Duodenal mucosa (tissue), 2 donors: ENCODE results near the gene OBSCN.
"Not testable (repeated sequence)": the region's sequence is repeated elsewhere in the genome, so short reads cannot be mapped to it uniquely, and the experiment has no call there.

Source experiments
- H3K27ac ChIP-seq: one replicate; pipeline ENCODE4 v1.7.0; 2013; ENCODE audit warnings: low read depth, low read length
- H3K27me3 ChIP-seq, 2 donors: one replicate each; pipeline ENCODE4 v1.7.0; 2013; ENCODE audit warnings: low read length in 2 of 2, control low read depth in 1 of 2; ENCODE audit not compliant: insufficient read depth in 2 of 2, control insufficient read depth in 1 of 2
- H3K36me3 ChIP-seq, 2 donors: one replicate each; pipeline ENCODE4 v1.7.0; 2013; ENCODE audit warnings: low read length in 2 of 2, control low read depth in 1 of 2; ENCODE audit not compliant: insufficient read depth in 2 of 2, control insufficient read depth in 1 of 2
- H3K4me1 ChIP-seq, 2 donors: one replicate each; pipeline ENCODE4 v1.7.0; 2013; ENCODE audit warnings: low read length in 2 of 2, control low read depth in 1 of 2; ENCODE audit not compliant: insufficient read depth in 2 of 2, control insufficient read depth in 1 of 2
- H3K4me3 ChIP-seq, 2 donors: one replicate each; pipeline ENCODE4 v1.7.0; 2013; ENCODE audit warnings: low read length in 2 of 2, low read depth in 1 of 2
- H3K9ac ChIP-seq, 2 donors: one replicate each; pipeline ENCODE4 v1.7.0; 2013; ENCODE audit warnings: low read length in 2 of 2, low read depth in 1 of 2
- H3K9me3 ChIP-seq, 2 donors: one replicate each; pipeline ENCODE4 v1.7.0; 2013; ENCODE audit warnings: low read length in 2 of 2, control low read depth in 1 of 2; ENCODE audit not compliant: control insufficient read depth in 1 of 2

OBSCN gene

GRCh38 chr1:228221097-228221496 lies 13.3 kb downstream of the OBSCN start:
- not testable (repeated sequence) for H3K9me3 ChIP-seq, H3K27ac ChIP-seq, H3K4me1 ChIP-seq, H3K9ac ChIP-seq, H3K27me3 ChIP-seq, H3K4me3 ChIP-seq
- peaks cover 0 to 14% of the 10 kb centered on the region in 2 donors for H3K36me3 ChIP-seq

DNA sequence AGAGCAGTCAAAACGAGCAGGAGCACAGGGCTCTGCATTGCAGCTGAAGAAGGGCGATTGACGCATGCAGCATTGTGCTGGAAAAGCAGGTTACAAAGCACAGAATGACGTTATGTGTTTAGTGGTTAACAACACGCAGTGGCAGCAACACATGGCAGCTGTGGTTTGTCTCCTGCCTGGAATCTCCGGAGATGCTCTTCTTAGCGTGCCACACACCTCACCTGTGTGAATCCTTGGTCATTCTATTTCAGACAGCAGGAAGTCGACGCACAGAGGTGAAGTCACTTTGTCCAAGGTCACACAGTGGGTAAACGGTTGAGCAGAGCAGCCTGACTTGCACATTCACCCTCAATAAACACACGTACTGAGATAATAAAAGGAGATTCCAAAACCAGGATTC lies 14.7 kb downstream of the OBSCN start:
- Histone ChIP-seq H3K9ac (no peak overlapping the region), H3K36me3 (peaks cover 0 to 14% of the 10 kb centered on the region in 2 donors), H3K4me1 (peaks cover 6 to 8% of the 10 kb centered on the region in 2 donors), H3K27ac (no peak overlapping the region), H3K4me3 (no peak overlapping the region), H3K27me3 (no peaks in the 10 kb centered on the region), H3K9me3 (peaks cover 0 to 7% of the 10 kb centered on the region in 2 donors)

DNA sequence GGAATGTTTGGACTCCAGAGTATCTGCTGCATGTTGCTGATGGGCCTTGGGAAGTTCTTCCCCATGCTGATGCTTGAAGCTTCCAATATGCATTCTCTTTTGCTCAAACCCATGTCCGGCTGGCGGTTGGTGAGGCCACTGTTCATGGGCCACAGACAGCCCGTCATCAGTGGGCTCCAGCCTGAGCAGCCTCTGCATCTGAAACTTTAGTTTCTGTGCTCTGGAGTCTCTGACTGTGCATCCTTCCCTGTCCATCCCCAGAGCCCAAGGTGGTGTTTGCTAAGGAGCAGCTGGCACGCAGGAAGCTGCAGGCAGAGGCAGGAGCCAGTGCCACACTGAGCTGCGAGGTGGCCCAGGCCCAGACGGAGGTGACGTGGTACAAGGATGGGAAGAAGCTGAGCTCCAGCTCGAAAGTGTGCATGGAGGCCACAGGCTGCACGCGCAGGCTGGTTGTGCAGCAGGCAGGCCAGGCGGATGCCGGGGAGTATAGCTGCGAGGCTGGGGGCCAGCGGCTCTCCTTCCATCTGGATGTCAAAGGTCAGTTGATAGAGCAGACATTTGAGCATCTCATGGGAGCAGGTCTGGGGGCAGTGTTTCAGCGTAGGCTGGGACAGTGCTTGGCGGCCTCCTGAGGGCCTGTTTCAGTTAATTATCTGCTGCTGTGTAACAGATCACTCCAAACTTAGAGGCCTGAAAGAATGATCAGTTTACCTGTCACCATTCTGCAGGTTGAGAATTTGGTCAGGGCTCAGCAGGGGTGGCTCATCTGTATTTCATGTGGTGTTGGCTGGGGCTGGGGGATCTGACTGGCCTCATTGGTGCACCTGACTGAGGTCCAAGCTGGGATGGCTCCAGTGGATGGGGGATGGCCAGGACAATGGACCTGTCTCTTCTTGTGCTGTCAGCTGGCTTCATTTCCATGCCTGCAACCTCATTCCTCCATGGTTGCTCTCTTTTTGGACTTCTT lies 16.6 kb downstream of the OBSCN start:
- no peaks in the 10 kb centered on the region for H3K27me3 ChIP-seq
- no peak overlapping the region for H3K4me3 ChIP-seq
- H3K4me1 ChIP-seq = peaks cover 11 to 12% of the 10 kb centered on the region in 2 donors
- peaks cover 0 to 7% of the 10 kb centered on the region in 2 donors for H3K9me3 ChIP-seq
- peaks cover 0 to 14% of the 10 kb centered on the region in 2 donors for H3K36me3 ChIP-seq
- H3K9ac ChIP-seq = no peak overlapping the region
- no peak overlapping the region for H3K27ac ChIP-seq

- peaks cover 0 to 14% of the 10 kb centered on the region in 2 donors for H3K36me3 ChIP-seq
- H3K4me1 ChIP-seq = peaks cover 11 to 12% of the 10 kb centered on the region in 2 donors
- H3K27me3 ChIP-seq = no peaks in the 10 kb centered on the region
- no peak overlapping the region for H3K27ac ChIP-seq
- no peak overlapping the region for H3K9ac ChIP-seq
- H3K9me3 ChIP-seq = peaks cover 0 to 7% of the 10 kb centered on the region in 2 donors
- H3K4me3 ChIP-seq = no peak overlapping the region
These were observed 17.4 kb downstream of the OBSCN start for GRCh38 chr1:228225165-228225710.

GRCh38 chr1:228225740-228226139 lies 17.9 kb downstream of the OBSCN start:
- peaks cover 0 to 14% of the 10 kb centered on the region in 2 donors for H3K36me3 ChIP-seq
- H3K27me3 ChIP-seq = no peaks in the 10 kb centered on the region
- H3K9ac ChIP-seq = no peak overlapping the region
- peaks cover 11 to 12% of the 10 kb centered on the region in 2 donors for H3K4me1 ChIP-seq
- H3K9me3 ChIP-seq = peaks cover 0 to 7% of the 10 kb centered on the region in 2 donors
- H3K27ac ChIP-seq = no peak overlapping the region
- H3K4me3 ChIP-seq = no peak overlapping the region

DNA sequence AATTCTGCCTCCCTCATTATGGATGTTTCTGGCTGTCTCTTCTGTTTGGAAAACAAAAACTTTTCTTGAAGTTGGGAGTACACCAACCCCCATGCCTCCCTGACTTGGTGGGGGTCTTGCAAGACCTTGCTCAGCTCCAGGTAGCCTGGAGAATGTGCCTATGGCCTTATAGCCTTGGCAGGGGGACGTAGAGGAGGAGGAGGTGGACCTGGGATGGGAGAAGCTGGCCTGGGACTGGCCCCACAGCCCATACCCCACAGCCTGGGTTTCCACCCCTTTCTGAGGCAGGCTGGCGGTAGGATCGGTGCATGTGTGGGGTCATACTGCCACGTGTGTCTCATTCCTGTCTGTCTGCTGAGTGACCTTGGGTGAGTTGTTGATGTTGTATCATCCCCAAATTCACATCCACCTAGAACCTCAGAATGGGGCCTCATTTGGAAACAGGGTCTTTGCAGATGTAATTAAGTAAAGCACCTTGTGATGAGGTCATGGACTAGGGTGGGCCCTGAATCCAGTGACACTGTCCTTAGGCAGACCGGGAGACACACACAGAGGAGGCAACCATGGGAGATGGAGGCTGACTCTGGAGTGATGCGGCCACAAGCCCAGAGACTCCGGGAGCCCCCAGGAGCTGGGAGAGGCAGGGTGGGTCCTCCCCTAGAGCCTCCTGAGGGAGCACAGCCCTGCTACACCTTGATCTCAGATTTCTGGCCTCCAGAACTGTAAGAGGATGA lies 18.5 kb downstream of the OBSCN start:
- Histone ChIP-seq H3K4me3 (no peak overlapping the region), H3K36me3 (peaks cover 0 to 14% of the 10 kb centered on the region in 2 donors), H3K27me3 (no peaks in the 10 kb centered on the region), H3K9ac (no peak overlapping the region), H3K4me1 (peaks cover 11 to 12% of the 10 kb centered on the region in 2 donors), H3K9me3 (peaks cover 0 to 7% of the 10 kb centered on the region in 2 donors), H3K27ac (no peak overlapping the region)

- Histone ChIP-seq H3K36me3 (peaks cover 0 to 14% of the 10 kb centered on the region in 2 donors), H3K27ac (no peak overlapping the region), H3K9ac (no peak overlapping the region), H3K4me3 (peak overlapping the region in 1 of 2 donors; percentile 1), H3K9me3 (peaks cover 0 to 7% of the 10 kb centered on the region in 2 donors), H3K27me3 (no peaks in the 10 kb centered on the region), H3K4me1 (peaks cover 11 to 12% of the 10 kb centered on the region in 2 donors)
These were observed 19.3 kb downstream of the OBSCN start for GRCh38 chr1:228226956-228227791.

GRCh38 chr1:228228147-228228546 lies 20.3 kb downstream of the OBSCN start:
- H3K9me3 ChIP-seq, H3K4me3 ChIP-seq, H3K9ac ChIP-seq, H3K27me3 ChIP-seq: not testable (repeated sequence)
- H3K27ac ChIP-seq = peak overlapping the region; percentile 4
- peaks cover 0 to 14% of the 10 kb centered on the region in 2 donors for H3K36me3 ChIP-seq
- H3K4me1 ChIP-seq = peaks cover 11 to 12% of the 10 kb centered on the region in 2 donors

GRCh38 chr1:228228601-228229074 lies 20.8 kb downstream of the OBSCN start:
- H3K27me3 ChIP-seq = no peaks in the 10 kb centered on the region
- H3K9me3 ChIP-seq = peaks cover 0 to 7% of the 10 kb centered on the region in 2 donors
- no peak overlapping the region for H3K27ac ChIP-seq
- H3K9ac ChIP-seq = no peak overlapping the region
- H3K4me3 ChIP-seq = no peak overlapping the region
- H3K4me1 ChIP-seq = peaks cover 11 to 12% of the 10 kb centered on the region in 2 donors
- H3K36me3 ChIP-seq = peaks cover 0 to 14% of the 10 kb centered on the region in 2 donors
